HG03378 (cell line): ENCODE measurements around the gene TNFRSF19.
A peak's percentile ranks its signal among the peaks of the same experiment; 100 is the strongest.
"Not testable (repeated sequence)": the region's sequence is repeated elsewhere in the genome, so short reads cannot be mapped to it uniquely, and the experiment has no call there.

Experiments used
- ATAC-seq: cut with Tn5 transposase; IDR thresholded peaks from one replicate; pipeline ENCODE4 v1.9.1; 2021; ENCODE audit warnings: mild to moderate bottlenecking, moderate library complexity; ENCODE audit not compliant: unreplicated experiment

The TNFRSF19 gene

GRCh38 chr13:23570099-23570920 lies at the start of gene TNFRSF19:
TSS of gene TNFRSF19 (plus strand) at chr13:23570412. CDS start at chr13:23590184, 19,772 bp downstream.
- no peak for ATAC-seq

- not testable (repeated sequence) for ATAC-seq
Observed at GRCh38 chr13:23529926-23530325, 40.3 kb upstream of the TNFRSF19 start.

- no peak for ATAC-seq
Observed at GRCh38 chr13:23531446-23531845, 38.8 kb upstream of the TNFRSF19 start.

DNA sequence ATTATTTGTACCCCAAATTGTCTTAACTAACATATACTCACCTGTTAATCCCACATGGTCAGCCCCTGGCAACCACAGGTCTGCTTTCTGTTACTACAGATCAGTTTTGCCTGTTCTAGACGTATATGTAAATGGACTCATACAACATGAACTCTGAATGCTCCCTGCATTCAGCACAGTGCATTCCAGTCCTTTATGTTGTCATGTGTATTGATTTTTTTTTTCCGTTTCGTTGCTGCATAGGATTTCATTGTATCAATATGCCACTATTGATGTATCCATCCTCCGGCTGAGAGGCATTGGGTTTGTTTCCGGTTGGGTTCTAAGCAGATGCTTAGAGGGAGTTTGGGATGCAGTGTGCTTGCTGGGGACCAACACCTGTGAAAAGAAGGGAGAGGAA lies 36.1 kb upstream of the TNFRSF19 start:
- ATAC-seq = no peak

DNA sequence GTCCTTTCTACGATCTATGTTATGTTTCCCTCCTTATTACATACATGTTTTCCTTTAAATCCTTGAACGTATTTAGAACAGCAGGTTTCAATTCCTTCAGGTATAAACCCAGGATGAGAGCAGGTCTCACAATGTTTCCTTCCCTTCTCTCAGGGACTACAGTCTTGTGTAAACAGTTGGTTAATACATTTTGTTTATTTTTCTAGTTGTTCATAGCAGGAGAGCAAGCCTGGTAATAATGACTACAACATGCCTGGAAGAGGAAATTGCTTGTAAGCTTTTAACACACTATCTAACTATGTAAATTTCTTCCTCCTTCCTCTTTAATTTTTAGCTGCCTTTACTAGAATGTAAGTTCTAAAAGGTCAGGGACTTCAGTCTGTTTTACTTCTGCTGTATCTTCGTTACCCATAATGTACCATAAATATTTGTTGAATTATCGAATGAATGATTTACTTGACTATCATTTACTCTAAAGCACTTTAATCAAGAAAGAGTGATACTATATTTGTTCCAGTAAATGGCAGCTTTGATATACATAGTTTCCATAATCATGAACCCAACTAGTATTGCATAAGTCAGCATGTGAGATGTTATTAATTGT lies 28.9 kb upstream of the TNFRSF19 start:
- no peak for ATAC-seq

- no peak for ATAC-seq
Observed at GRCh38 chr13:23544668-23545067, 25.5 kb upstream of the TNFRSF19 start.

DNA sequence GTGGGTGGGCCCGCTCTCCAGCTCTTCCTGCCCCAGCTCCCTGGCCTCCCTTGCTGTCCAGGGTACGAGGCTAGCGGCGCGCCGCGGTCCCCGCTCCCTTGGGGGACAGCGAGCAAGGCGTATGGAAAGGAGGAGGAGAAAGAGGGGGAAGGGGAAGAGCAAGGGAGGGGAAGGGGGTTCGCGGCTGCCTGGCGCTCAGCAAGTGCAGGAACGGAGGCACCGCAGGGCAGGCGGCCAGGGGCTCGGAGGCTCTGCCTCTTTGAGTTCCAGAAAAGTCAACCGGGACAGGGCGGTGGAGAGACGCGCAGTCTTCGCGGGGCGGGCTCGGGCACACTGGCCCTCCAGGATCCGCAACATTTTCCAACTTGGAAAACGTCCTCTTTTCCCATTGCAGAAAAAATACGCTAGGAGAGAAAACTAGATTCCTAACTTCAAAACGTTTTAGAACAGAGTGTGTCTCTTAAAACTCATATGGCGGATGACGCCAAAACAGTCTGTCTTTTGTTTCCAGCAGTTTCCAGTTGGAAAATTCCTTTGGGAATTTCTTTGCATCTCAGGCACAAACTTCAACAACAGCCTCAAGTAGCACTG lies 23.1 kb upstream of the TNFRSF19 start:
- no peak for ATAC-seq

DNA sequence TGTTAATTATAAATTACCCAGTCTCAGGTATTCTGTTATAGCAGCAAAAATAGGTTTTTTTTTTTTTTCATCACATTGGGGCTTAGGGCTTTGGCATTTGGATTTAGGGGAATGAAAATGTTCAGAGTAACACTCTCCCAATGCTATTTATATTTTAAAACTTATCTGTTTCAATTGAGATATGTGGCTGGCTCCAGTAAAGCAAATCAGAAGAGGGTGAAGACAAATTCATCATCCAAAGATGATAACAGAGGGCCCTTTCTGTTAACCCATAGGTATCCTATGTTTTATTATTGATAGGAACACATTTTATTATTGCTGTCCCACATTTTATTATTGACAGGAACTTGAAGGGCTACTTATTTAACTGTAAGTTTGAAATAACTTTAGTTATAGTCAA lies 20.5 kb upstream of the TNFRSF19 start:
- ATAC-seq = no peak

DNA sequence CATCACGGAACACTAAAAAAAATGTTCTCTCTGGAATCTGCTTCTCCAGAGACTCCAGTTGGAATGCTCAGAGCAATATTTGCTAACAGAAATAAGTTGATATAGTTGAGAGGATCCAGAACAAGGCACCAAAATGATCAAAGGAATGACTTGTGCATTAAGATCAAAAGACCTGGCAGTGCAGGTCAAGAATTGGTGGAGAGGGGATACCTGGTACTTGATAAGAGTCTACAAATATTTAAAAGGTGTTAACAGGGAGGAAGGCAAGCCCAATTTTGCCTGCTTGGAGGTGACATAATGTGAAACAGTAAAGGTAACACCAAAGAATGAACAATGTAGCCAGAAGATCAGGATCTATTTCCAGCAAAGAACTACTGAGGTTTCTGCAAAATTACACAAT lies 20.0 kb upstream of the TNFRSF19 start:
- ATAC-seq = no peak

GRCh38 chr13:23551213-23552008 lies 18.8 kb upstream of the TNFRSF19 start:
- ATAC-seq = no peak

DNA sequence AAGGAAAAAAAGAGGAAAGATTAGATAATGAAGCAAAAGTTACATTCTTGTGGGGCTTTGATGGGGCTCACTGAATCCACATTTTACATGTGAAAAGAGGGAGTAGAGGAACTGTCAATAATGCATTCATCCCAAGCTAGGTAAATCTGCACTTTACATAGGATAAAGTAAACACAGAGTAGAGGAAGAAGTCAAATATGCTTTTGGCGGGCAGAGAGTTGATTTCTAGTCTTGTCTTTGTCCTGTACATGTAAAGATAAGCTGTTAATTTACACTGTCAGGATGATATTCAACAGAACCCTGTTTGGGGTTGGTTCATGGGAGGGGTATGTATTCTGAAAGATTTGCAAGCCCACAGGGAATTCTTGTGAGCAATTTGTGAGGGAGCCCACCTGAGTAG lies 18.0 kb upstream of the TNFRSF19 start:
- ATAC-seq = no peak

- no peak for ATAC-seq
Observed at GRCh38 chr13:23552661-23553060, 17.6 kb upstream of the TNFRSF19 start.

- no peak for ATAC-seq
Observed at GRCh38 chr13:23554000-23554399, 16.2 kb upstream of the TNFRSF19 start.

DNA sequence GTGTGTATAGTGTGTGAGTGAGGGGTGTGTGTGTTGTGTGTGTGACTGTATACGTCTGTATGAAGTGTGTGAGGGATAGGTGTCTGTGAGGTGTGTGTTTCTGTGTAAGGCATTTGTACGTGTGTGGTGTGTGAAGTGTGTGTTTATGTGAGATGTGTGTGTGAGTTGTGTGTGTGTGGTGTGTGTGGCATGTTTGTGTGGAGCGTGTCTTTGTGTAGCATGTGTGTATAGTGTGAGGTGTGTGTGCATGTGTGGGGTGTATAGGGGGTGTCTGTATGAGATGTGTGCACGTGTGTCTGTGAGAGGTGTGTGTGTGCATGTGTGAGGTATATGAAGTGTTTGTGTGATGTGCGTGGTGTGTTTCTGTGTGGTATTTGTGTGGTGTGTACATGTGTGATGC lies 13.2 kb upstream of the TNFRSF19 start:
- no peak for ATAC-seq

- no peak for ATAC-seq
Observed at GRCh38 chr13:23557733-23558132, 12.5 kb upstream of the TNFRSF19 start.

DNA sequence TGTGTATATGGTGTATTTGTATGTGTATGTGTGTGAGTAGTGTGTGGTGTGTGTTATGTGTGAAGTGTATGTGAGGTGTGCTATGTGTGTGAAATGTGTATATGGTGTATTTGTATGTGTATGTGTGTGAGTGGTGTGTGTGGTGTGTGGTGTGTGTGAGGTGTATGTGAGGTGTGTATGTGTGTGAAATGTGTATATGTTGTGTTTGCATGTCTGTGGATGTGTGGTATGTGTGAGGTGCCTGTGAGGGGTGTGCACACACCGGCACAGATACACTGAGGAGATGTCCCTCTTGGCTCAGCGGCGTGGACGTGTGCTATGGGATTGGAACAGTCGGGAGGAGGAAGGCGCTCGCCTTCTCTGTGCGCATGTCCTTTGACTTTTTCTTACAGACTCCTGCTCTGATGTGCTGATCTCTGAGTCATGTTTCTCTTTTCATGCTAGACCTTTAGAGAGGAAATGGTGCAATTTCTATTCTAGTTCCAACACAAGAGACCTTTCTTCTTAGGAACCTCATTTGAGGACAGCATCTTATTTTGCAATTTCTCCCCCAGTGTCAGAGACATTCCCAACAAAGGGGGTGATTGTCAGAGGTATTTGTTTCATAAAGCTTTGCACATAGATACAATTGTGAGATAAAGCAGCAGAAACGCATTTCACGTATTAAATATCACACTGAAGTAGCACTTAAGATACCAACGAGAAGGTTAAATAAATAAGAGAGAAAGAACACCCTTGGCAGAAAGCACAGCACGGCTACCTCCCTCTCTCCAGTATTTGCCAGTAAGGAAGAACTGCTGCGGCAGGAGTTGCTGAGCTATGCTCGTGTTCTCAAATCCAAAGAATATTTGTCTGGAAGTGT lies 11.3 kb upstream of the TNFRSF19 start:
- ATAC-seq = no peak

- no peak for ATAC-seq
Observed at GRCh38 chr13:23560571-23561089, 9.6 kb upstream of the TNFRSF19 start.

DNA sequence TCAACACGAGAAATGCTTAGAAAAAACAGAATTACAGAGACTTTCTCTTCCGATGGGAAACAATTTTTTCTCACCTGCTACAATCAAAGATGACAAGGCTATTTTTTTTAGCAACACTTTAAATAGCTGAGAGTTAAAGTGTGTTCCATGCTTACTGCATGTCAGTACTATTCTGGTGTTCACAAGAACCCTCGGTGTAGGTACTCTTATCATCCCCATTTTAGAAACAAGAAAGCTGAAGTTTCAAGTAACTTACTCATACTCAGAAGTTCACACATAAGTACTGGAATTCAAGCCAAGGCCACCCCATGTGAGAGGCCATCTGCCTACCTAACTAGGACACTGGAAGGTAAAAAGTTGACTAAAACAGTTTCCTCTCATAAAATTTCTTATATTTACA lies 9.0 kb upstream of the TNFRSF19 start:
- peak; percentile 82 for ATAC-seq

DNA sequence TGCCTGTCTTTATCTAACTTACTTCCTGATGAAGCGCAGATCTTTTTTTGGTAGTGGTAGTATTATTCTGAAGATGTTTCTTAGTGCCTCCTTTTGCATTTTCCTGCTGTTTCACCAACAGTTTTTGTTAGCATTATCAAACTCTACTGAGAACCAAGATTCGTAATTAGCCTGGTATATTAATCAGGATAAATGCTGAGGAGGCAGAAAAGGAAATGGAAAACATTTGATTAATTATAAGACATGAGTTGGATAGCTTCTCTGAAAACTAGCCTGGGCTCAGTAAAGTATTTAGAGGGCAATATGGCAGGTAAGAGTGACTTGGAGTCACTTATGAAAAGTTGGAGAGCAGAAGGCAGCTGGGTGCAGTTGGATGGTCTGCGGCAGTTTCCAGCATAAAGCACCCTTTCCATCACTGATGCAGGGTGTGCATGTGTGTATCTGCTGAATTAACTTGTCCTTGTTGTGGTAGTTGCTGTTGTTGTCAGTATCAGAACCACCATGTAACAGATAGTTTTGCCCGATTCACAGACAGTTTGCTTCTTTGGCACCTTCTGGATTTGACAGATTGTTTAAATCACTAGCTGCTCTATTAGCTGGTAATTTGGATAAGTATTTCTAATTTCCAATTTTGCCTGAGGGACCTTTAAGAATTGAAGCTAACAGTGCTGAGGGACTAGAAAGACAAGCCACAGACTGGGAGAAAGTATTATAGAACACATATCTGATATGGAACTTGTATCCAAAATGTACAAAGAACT lies 6.9 kb upstream of the TNFRSF19 start:
- ATAC-seq = no peak
